NCI-H2029 treated with DMSO at 0.1 percent for 48 hours (cell line): Measurements from ENCODE around the gene EIF5A.
"Not testable (repeated sequence)": the region's sequence is repeated elsewhere in the genome, so short reads cannot be mapped to it uniquely, and the experiment has no call there.

Source experiments
- DNase-seq: peaks from one replicate; lab custom pipeline; 2025; lab: John Stamatoyannopoulos, UW

The EIF5A gene

GRCh38 chr17:7330638-7331015, 23.2 kb downstream of the EIF5A start:
- no peak for DNase-seq

- DNase-seq, result no peak
Measured at GRCh38 chr17:7332111-7332510, 24.7 kb downstream of the EIF5A start.

GRCh38 chr17:7332600-7333069, 25.2 kb downstream of the EIF5A start:
- DNase-seq, result not testable (repeated sequence)

GRCh38 chr17:7334938-7335538, 27.6 kb downstream of the EIF5A start:
- no peak for DNase-seq

GRCh38 chr17:7335765-7336164, 28.3 kb downstream of the EIF5A start:
- not testable (repeated sequence) for DNase-seq

- DNase-seq, result no peak
Measured at GRCh38 chr17:7336240-7337175, 29.1 kb downstream of the EIF5A start, which contains the start of gene ACAP1. Gene ACAP1, plus strand, starts transcription at chr17:7336529. Its CDS starts 206 bp downstream, at chr17:7336735.

- not testable (repeated sequence) for DNase-seq
Measured at GRCh38 chr17:7337600-7337999, 30.2 kb downstream of the EIF5A start.

GRCh38 chr17:7340179-7340578, 32.8 kb downstream of the EIF5A start:
- DNase-seq, result no peak

GRCh38 chr17:7341842-7342241, 34.4 kb downstream of the EIF5A start:
- no peak for DNase-seq

GRCh38 chr17:7343250-7343649, 35.8 kb downstream of the EIF5A start:
- DNase-seq, result no peak

- no peak for DNase-seq
Measured at GRCh38 chr17:7346761-7347614, 39.6 kb downstream of the EIF5A start.

GRCh38 chr17:7347630-7348477, 40.4 kb downstream of the EIF5A start:
- no peak for DNase-seq

- DNase-seq, result no peak
Measured at GRCh38 chr17:7348478-7349242, 41.2 kb downstream of the EIF5A start.

- DNase-seq, result no peak
Measured at GRCh38 chr17:7351665-7352502, 44.5 kb downstream of the EIF5A start, which contains the start of gene KCTD11. Gene KCTD11, plus strand, starts transcription at chr17:7352162.

GRCh38 chr17:7352503-7352889, 45.1 kb downstream of the EIF5A start:
- no peak for DNase-seq

GRCh38 chr17:7352910-7353635, 45.6 kb downstream of the EIF5A start:
- DNase-seq, result no peak

GRCh38 chr17:7354262-7354843, 46.9 kb downstream of the EIF5A start:
- DNase-seq, result no peak

- no peak for DNase-seq
Measured at GRCh38 chr17:7355053-7355452, 47.6 kb downstream of the EIF5A start, which contains the start of gene TMEM95. Gene TMEM95, plus strand, starts transcription at chr17:7355156. Its CDS starts 49 bp downstream, at chr17:7355205.
